GM23338 (cell line): ENCODE measurements around the gene CHMP6.

Experiments used
- CREB1 ChIP-seq: fragments of 250-450 bp; sonication (Bioruptor Pico); IDR thresholded peaks from 2 replicates; pipeline ENCODE4 v1.5.0; 2020; ENCODE audit warnings: low read depth, mild to moderate bottlenecking, moderate library complexity
- EZH2 ChIP-seq: fragments of 200-600 bp; sonication (generic); IDR thresholded peaks from one replicate; pipeline ENCODE4 v1.8.0; 2017; ENCODE audit warnings: antibody characterized with exemption, mild to moderate bottlenecking, low read depth; ENCODE audit not compliant: unreplicated experiment
- EZH2phosphoT487 ChIP-seq: fragments of 200-600 bp; sonication (generic); IDR thresholded peaks from one replicate; pipeline ENCODE4 v1.8.1; 2018; ENCODE audit warnings: antibody characterized with exemption; ENCODE audit not compliant: unreplicated experiment
- POLR2AphosphoS5 ChIP-seq: IDR thresholded peaks from 2 replicates; pipeline ENCODE4 v1.6.1; 2016; ENCODE audit warnings: antibody characterized with exemption, low read depth
- TF ChIP-seq, protein P1 (sequence below), 2 experiments: fragments of 200-600 bp in 1 of 2; sonication (generic) in 1 of 2; conservative IDR thresholded peaks; 2 replicates each; pipeline versions ENCODE4 v1.5.1 to v1.6.1; 2016 to 2017; ENCODE audit warnings: antibody characterized with exemption in 2 of 2, low read depth in 2 of 2, mild to moderate bottlenecking in 2 of 2, moderate library complexity in 1 of 2
- TF ChIP-seq, protein P2 (sequence below): IDR thresholded peaks from one replicate; pipeline ENCODE4 v1.6.1; 2018; ENCODE audit warnings: antibody characterized with exemption; ENCODE audit not compliant: unreplicated experiment

DNA sequence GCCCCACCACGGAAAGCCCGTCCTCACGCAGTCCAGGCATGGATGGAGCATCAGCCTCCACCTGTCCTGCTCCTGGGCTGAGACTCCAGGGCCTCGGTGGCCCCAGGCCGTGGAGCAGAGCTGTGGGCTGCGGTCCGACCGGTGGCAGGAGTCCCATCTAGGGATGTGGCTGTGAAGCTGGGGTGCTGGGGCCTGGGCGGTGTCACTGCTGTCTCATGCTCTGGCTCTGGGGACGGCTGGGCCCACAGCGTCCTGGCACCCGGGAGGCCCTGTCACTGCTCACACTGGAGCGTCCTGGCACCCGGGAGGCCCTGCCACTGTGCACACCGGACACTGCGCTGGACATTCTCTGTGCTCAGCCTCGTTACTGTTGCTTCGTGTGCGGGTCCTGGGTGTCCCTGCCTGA lies 51.7 kb downstream of the CHMP6 start:
- TF ChIP-seq CREB1 (CRISPR knock-in tag) (no peak), EZH2 (no peak), POLR2AphosphoS5 (no peak), EZH2phosphoT487 (no peak)
- TF ChIP-seq, protein P1, sequence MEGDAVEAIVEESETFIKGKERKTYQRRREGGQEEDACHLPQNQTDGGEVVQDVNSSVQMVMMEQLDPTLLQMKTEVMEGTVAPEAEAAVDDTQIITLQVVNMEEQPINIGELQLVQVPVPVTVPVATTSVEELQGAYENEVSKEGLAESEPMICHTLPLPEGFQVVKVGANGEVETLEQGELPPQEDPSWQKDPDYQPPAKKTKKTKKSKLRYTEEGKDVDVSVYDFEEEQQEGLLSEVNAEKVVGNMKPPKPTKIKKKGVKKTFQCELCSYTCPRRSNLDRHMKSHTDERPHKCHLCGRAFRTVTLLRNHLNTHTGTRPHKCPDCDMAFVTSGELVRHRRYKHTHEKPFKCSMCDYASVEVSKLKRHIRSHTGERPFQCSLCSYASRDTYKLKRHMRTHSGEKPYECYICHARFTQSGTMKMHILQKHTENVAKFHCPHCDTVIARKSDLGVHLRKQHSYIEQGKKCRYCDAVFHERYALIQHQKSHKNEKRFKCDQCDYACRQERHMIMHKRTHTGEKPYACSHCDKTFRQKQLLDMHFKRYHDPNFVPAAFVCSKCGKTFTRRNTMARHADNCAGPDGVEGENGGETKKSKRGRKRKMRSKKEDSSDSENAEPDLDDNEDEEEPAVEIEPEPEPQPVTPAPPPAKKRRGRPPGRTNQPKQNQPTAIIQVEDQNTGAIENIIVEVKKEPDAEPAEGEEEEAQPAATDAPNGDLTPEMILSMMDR (conservative IDR thresholded peaks at IDR 0.05; ENCODE audit: low read depth in 2 of 2), result no peak
- TF ChIP-seq, protein P2, sequence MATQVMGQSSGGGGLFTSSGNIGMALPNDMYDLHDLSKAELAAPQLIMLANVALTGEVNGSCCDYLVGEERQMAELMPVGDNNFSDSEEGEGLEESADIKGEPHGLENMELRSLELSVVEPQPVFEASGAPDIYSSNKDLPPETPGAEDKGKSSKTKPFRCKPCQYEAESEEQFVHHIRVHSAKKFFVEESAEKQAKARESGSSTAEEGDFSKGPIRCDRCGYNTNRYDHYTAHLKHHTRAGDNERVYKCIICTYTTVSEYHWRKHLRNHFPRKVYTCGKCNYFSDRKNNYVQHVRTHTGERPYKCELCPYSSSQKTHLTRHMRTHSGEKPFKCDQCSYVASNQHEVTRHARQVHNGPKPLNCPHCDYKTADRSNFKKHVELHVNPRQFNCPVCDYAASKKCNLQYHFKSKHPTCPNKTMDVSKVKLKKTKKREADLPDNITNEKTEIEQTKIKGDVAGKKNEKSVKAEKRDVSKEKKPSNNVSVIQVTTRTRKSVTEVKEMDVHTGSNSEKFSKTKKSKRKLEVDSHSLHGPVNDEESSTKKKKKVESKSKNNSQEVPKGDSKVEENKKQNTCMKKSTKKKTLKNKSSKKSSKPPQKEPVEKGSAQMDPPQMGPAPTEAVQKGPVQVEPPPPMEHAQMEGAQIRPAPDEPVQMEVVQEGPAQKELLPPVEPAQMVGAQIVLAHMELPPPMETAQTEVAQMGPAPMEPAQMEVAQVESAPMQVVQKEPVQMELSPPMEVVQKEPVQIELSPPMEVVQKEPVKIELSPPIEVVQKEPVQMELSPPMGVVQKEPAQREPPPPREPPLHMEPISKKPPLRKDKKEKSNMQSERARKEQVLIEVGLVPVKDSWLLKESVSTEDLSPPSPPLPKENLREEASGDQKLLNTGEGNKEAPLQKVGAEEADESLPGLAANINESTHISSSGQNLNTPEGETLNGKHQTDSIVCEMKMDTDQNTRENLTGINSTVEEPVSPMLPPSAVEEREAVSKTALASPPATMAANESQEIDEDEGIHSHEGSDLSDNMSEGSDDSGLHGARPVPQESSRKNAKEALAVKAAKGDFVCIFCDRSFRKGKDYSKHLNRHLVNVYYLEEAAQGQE, result no peak
